NCI-H748 (cell line): ENCODE measurements around the gene OR2A2.
"Not testable (repeated sequence)": the region's sequence is repeated elsewhere in the genome, so short reads cannot be mapped to it uniquely, and the experiment has no call there.

ENCODE experiments used
- DNase-seq: peaks from one replicate; lab custom pipeline; 2025; ENCODE audit not compliant: unreplicated experiment; lab: John Stamatoyannopoulos, UW

OR2A2 gene, protein sequence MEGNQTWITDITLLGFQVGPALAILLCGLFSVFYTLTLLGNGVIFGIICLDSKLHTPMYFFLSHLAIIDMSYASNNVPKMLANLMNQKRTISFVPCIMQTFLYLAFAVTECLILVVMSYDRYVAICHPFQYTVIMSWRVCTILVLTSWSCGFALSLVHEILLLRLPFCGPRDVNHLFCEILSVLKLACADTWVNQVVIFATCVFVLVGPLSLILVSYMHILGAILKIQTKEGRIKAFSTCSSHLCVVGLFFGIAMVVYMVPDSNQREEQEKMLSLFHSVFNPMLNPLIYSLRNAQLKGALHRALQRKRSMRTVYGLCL

GRCh38 chr7:144109283-144109682, at the start of gene OR2A2:
TSS of gene OR2A2 (plus strand) at chr7:144109583. CDS start at chr7:144109583, 0 bp downstream.
- DNase-seq = no peak

- DNase-seq = no peak
Observed at GRCh38 chr7:144063710-144064109, 45.7 kb upstream of the OR2A2 start.

DNA sequence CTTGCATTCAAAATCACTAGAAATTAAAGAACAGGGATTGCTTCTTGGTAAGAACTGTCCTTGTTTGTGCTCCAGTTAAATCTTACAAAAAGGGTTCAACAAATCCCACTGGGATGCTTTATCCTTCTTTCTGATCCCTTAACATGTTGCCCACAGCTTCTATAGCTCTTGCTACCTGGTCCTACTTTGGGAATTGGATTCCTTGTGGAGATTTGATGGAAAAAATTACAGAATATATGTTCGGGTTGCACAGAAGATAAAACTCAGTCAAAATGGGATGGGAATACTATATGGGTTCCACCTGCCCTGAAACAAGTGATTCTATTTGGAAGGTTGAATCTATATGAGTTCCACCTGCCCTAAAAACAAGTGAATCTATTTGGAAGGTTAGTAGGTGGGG, 39.9 kb upstream of the OR2A2 start, which contains the start of gene OR2A25:
OR2A25 (plus strand) TSS at position 301 of the 400 bp plus-strand sequence. CDS start 4,409 bp downstream, outside the sequence.
- no peak for DNase-seq

DNA sequence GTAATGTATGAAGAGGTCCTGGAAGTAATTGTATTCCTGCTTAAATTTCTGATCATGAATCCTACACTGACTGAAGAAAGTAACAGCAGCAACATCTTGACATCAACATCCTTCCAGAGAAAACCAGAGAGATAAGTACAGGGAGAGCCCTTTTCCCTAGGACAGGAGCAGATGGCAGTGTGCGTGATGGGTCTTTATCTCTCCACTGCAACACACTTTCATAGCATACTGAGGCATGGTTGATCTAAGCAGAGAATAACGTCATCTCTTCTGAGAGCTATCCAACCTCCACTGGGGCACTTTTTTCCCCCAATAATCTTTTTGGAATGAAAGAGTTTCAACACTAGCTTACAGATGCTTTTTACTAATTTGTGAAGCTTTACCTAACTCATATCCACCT, 39.4 kb upstream of the OR2A2 start:
- DNase-seq = no peak

- no peak for DNase-seq
Observed at GRCh38 chr7:144074374-144074773, 35.0 kb upstream of the OR2A2 start.

- no peak for DNase-seq
Observed at GRCh38 chr7:144085978-144086377, 23.4 kb upstream of the OR2A2 start, which contains the start of gene OR2A12. TSS of gene OR2A12 (plus strand) at chr7:144086278. CDS start at chr7:144095108, 8,830 bp downstream.

- no peak for DNase-seq
Observed at GRCh38 chr7:144086730-144087129, 22.7 kb upstream of the OR2A2 start.

DNA sequence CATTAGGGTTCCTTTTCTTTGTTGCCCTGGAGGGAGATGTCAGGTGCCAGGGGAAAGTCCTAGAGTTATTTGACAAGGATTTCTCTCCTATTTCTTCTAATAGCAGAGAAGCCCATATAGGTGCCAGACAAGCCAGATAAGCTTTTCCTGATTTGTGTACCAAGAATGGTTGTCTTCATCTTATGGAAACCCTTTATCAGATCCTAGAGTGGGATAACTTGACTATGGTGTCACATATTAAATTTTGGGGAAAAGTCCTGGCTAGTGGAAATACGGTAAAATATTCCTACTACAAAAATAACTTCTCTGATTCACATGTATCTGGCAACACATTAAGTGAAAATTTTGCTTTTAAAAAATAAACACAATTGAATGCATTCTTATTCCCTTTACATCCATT, 22.2 kb upstream of the OR2A2 start:
- DNase-seq = no peak

DNA sequence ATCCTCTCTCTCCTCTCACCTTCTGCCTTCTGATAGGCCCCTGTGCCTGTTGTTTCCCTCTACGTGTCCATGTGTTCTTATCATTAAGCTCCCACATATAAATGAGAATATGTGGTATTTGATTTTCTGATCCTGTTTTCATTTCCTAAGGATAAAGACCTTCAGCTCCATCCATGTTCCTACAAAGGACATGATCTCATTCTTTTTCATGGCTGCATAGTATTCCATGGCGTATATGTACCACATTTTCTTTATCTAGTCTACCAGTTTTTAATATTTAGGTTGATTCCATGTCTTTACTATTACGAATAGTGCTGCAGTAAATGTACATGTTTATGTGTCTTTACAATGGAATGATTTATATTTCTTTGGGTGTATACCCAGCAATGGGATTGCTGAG, 18.7 kb upstream of the OR2A2 start:
- DNase-seq = no peak

- DNase-seq = no peak
Observed at GRCh38 chr7:144098776-144099175, 10.6 kb upstream of the OR2A2 start.

DNA sequence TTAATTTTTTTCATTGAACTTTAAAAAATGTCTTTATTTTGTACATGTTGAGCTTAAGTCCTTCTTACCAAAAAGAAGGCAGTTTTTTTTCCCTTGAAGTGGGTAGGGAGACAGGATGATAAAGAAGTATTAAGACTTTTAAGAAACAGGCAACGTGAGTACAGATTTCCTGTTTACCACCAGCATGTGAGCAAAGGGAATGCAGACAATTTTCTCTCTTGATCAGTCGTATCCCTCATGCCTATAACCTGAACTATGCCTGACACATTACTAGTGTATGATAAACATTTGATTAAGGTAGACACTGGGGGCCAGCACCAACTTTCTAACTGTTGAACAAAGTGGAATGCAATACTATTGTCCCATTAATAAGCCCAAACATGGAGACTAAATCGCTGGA, 8.8 kb upstream of the OR2A2 start:
- no peak for DNase-seq

GRCh38 chr7:144102041-144102440, 7.3 kb upstream of the OR2A2 start:
- no peak for DNase-seq

DNA sequence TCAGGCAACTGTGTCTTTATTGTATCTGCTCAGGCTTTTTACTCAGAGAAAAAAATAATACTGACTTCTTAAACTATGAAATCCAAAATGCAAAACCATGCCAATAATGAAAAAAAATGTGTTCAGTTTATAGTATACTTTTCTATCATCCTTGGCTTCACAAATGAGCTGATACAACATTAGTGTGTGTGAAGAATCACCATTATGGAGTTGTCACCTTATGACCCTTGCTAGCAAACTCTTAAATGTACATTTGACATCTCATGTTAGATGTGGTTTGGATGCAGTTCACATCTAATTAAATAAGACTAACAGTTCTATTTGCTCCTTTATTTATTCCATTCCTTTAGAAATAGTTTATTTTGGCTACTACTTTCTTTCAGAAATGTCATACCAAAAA, 4.2 kb upstream of the OR2A2 start:
- DNase-seq = no peak

- no peak for DNase-seq
Observed at GRCh38 chr7:144110272-144110671, 889 bp downstream of the OR2A2 start.

DNA sequence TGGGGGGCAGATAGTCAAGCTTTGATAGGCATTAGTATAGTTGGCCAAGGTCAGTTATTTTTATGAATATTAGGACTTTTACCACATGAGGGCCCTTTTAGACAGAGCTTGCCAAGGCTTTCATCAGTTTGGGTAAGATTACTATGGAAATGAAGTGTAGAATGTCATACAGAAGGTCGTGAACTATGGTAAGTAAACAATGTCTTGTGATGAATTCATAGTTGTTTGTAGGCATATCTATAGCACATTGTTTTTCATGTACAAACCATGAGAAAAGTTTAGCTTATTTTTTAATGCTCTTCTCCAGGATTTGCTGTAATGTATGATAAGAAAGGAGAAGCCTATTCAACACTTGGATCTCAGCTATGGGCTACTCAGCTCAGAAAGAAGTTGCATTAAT, 4.3 kb downstream of the OR2A2 start:
- no peak for DNase-seq

- no peak for DNase-seq
Observed at GRCh38 chr7:144118341-144118740, 9.0 kb downstream of the OR2A2 start.

- DNase-seq = no peak
Observed at GRCh38 chr7:144122876-144123275, 13.5 kb downstream of the OR2A2 start, which contains the start of gene OR2A14. TSS of gene OR2A14 (plus strand) at chr7:144123176. CDS start at chr7:144129113, 5,937 bp downstream.

- DNase-seq = peak; percentile 73
Observed at GRCh38 chr7:144127714-144128334, 18.4 kb downstream of the OR2A2 start.

GRCh38 chr7:144129601-144130000, 20.2 kb downstream of the OR2A2 start:
- DNase-seq = not testable (repeated sequence)

DNA sequence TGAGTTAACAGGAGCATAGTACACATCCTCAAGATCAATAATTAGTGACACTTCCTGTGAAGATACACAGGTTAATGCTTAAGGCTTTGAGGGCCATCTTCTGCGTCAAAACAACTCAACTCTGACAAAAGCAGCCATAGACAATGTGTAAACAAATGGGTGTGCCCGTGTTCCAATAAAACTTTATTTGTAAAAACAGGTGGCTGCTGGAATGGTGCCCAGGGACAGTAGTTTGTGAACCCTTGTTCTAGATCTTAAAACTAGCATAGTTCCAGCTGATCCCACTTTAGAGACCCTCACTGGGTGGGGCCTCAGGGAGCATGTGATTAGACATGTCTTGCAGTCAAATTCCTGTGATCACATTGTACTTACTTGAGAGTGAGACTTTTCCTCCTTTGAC, 21.3 kb downstream of the OR2A2 start:
- DNase-seq = no peak

DNA sequence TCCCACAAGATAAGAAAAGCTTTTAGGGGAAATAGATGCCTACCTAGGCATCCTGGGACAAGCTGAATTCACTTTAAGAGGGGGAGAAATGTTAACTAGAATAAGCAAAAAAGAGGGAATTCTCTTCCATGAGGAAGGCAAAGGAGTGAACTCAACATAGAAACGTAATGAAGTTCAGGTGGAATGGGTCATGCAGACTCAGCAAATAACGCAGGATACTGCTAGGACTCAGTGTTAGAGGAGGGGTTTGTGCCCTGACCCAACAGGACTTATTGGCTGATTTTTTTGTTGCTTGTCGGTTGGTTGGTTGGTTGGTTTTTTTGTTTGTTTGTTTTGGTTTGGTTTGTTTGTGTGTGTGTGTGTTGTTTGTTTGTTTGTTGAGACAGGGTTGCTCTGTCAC, 22.9 kb downstream of the OR2A2 start:
- DNase-seq = no peak

DNA sequence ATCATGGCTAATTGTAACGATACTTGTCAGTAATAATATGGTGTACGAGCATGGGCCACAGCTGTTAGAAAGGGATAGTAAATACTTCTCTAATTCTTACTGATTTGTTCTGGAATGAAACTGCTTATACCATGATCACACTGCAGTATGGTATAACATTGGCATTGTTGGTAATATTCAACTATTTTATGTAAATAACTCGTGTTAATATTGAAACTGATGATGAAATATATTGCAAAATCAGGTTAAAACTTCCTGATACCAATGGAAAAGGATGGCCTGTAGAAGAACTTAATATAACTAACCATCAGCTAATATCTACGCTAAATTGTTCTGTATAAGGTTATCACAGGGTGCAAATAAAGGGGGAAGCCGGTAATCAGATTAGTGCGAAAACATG, 23.9 kb downstream of the OR2A2 start:
- no peak for DNase-seq
